ENCODE results near the gene TTC12.

- TF ChIP-seq POLR2A (IDR thresholded peaks at IDR 0.05) (no peak), CTCF (IDR thresholded peaks at IDR 0.05) (no peak), POLR2AphosphoS5 (IDR thresholded peaks at IDR 0.05) (no peak), EP300 (IDR thresholded peaks at IDR 0.05) (no peak)
Measured at GRCh38 chr11:113377681-113378412, 63.5 kb downstream of the TTC12 start.
